Subcutaneous abdominal adipose tissue (tissue), 5 donors: ENCODE measurements around the gene MRPL14.

Experiments
- H3K27ac ChIP-seq: one replicate; pipeline ENCODE4 v1.7.0; 2013; ENCODE audit warnings: low read depth, mild to moderate bottlenecking, inconsistent platforms, low read length, moderate library complexity
- H3K27me3 ChIP-seq, 5 donors: one replicate each; pipeline ENCODE4 v1.7.0; 2013; ENCODE audit warnings: low read length in 5 of 5, inconsistent platforms in 1 of 5; ENCODE audit not compliant: control insufficient read depth in 5 of 5, insufficient read depth in 4 of 5
- H3K36me3 ChIP-seq, 5 donors: one replicate each; pipeline ENCODE4 v1.7.0; 2013; ENCODE audit warnings: low read length in 5 of 5; ENCODE audit not compliant: control insufficient read depth in 5 of 5, insufficient read depth in 5 of 5
- H3K4me1 ChIP-seq, 5 donors: one replicate each; pipeline ENCODE4 v1.7.0; 2013; ENCODE audit warnings: low read length in 5 of 5, mild to moderate bottlenecking in 3 of 5, moderate library complexity in 1 of 5; ENCODE audit not compliant: control insufficient read depth in 5 of 5, insufficient read depth in 5 of 5
- H3K4me3 ChIP-seq, 5 donors: one replicate each; pipeline ENCODE4 v1.7.0; 2013; ENCODE audit warnings: low read length in 5 of 5, low read depth in 1 of 5
- H3K9ac ChIP-seq, 5 donors: one replicate each; pipeline ENCODE4 v1.7.0; 2013; ENCODE audit warnings: low read length in 5 of 5, mild to moderate bottlenecking in 4 of 5, moderate library complexity in 3 of 5
- H3K9me3 ChIP-seq, 5 donors: one replicate each; pipeline ENCODE4 v1.7.0; 2013; ENCODE audit warnings: low read length in 5 of 5; ENCODE audit not compliant: control insufficient read depth in 5 of 5
- donor health status: healthy.
- donor health status: healthy.
- donor health status: healthy.
- donor health status: healthy.
- donor health status: healthy.

MRPL14 gene

GRCh38 chr6:44166116-44166515, 38.9 kb upstream of the MRPL14 start:
- no peak overlapping the region for H3K4me3 ChIP-seq
- no peak overlapping the region for H3K27ac ChIP-seq
- H3K9ac ChIP-seq = no peak overlapping the region
- no peaks in the 10 kb centered on the region for H3K9me3 ChIP-seq
- peaks cover 0 to 5% (median 0%) of the 10 kb centered on the region in 5 donors for H3K4me1 ChIP-seq
- H3K36me3 ChIP-seq = no peaks in the 10 kb centered on the region
- H3K27me3 ChIP-seq = peaks cover 0 to 6% (median 0%) of the 10 kb centered on the region in 5 donors

GRCh38 chr6:44162876-44163625, 35.8 kb upstream of the MRPL14 start:
- Histone ChIP-seq H3K4me1 (no peaks in the 10 kb centered on the region), H3K4me3 (no peak overlapping the region), H3K27me3 (peaks cover 0 to 6% (median 0%) of the 10 kb centered on the region in 5 donors), H3K9me3 (no peaks in the 10 kb centered on the region), H3K36me3 (no peaks in the 10 kb centered on the region), H3K27ac (no peak overlapping the region), H3K9ac (no peak overlapping the region)

- H3K9me3 ChIP-seq = no peaks in the 10 kb centered on the region
- H3K4me1 ChIP-seq = no peaks in the 10 kb centered on the region
- no peaks in the 10 kb centered on the region for H3K36me3 ChIP-seq
- no peak overlapping the region for H3K27ac ChIP-seq
- H3K4me3 ChIP-seq = no peak overlapping the region
- no peak overlapping the region for H3K9ac ChIP-seq
- H3K27me3 ChIP-seq = peaks cover 0 to 6% (median 0%) of the 10 kb centered on the region in 5 donors
These were observed 34.7 kb upstream of the MRPL14 start for GRCh38 chr6:44161997-44162338.

GRCh38 chr6:44158770-44159228, 31.5 kb upstream of the MRPL14 start, which contains the start of gene CAPN11:
Gene CAPN11, plus strand, starts transcription at chr6:44158820. Its CDS starts 29 bp downstream, at chr6:44158849.
- peaks cover 0 to 6% (median 0%) of the 10 kb centered on the region in 5 donors for H3K27me3 ChIP-seq
- no peak within 1 kb of the TSS for H3K27ac ChIP-seq
- no peak within 1 kb of the TSS for H3K4me3 ChIP-seq
- no peaks in the 10 kb centered on the region for H3K9me3 ChIP-seq
- H3K36me3 ChIP-seq = peaks cover 0 to 7% (median 2%) of the 10 kb centered on the region in 5 donors
- H3K4me1 ChIP-seq = peaks cover 0 to 4% (median 0%) of the 10 kb centered on the region in 5 donors
- no peak within 1 kb of the TSS for H3K9ac ChIP-seq

- H3K36me3 ChIP-seq = peaks cover 0 to 17% (median 9%) of the 10 kb centered on the region in 5 donors
- no peaks in the 10 kb centered on the region for H3K9me3 ChIP-seq
- no peaks in the 10 kb centered on the region for H3K27me3 ChIP-seq
- H3K27ac ChIP-seq = no peak overlapping the region
- H3K4me3 ChIP-seq = no peak overlapping the region
- no peak overlapping the region for H3K9ac ChIP-seq
- peaks cover 0 to 4% (median 0%) of the 10 kb centered on the region in 5 donors for H3K4me1 ChIP-seq
These were observed 29.9 kb upstream of the MRPL14 start for GRCh38 chr6:44157152-44157521.

- H3K4me1 ChIP-seq = peaks cover 0 to 7% (median 5%) of the 10 kb centered on the region in 5 donors
- peaks cover 0 to 18% (median 9%) of the 10 kb centered on the region in 5 donors for H3K36me3 ChIP-seq
- no peak overlapping the region for H3K4me3 ChIP-seq
- H3K9me3 ChIP-seq = no peaks in the 10 kb centered on the region
- H3K9ac ChIP-seq = no peak overlapping the region
- H3K27me3 ChIP-seq = no peaks in the 10 kb centered on the region
- no peak overlapping the region for H3K27ac ChIP-seq
These were observed 29.4 kb upstream of the MRPL14 start for GRCh38 chr6:44156494-44157151.

GRCh38 chr6:44154067-44154466, 26.8 kb upstream of the MRPL14 start:
- H3K9ac ChIP-seq = no peak overlapping the region
- peaks cover 0 to 10% (median 6%) of the 10 kb centered on the region in 5 donors for H3K4me1 ChIP-seq
- H3K4me3 ChIP-seq = no peak overlapping the region
- peaks cover 3 to 35% (median 22%) of the 10 kb centered on the region in 5 donors for H3K36me3 ChIP-seq
- no peaks in the 10 kb centered on the region for H3K9me3 ChIP-seq
- H3K27me3 ChIP-seq = no peaks in the 10 kb centered on the region
- no peak overlapping the region for H3K27ac ChIP-seq

GRCh38 chr6:44152533-44152932, 25.3 kb upstream of the MRPL14 start:
- Histone ChIP-seq H3K4me1 (peaks cover 0 to 10% (median 6%) of the 10 kb centered on the region in 5 donors), H3K27me3 (no peaks in the 10 kb centered on the region), H3K27ac (no peak overlapping the region), H3K9me3 (no peaks in the 10 kb centered on the region), H3K9ac (no peak overlapping the region), H3K4me3 (no peak overlapping the region), H3K36me3 (peaks cover 3 to 50% (median 38%) of the 10 kb centered on the region in 5 donors)

GRCh38 chr6:44152109-44152461, 24.8 kb upstream of the MRPL14 start:
- H3K27ac ChIP-seq = no peak overlapping the region
- H3K4me3 ChIP-seq = no peak overlapping the region
- H3K36me3 ChIP-seq = peaks cover 3 to 55% (median 42%) of the 10 kb centered on the region in 5 donors
- H3K9me3 ChIP-seq = no peaks in the 10 kb centered on the region
- no peaks in the 10 kb centered on the region for H3K27me3 ChIP-seq
- H3K4me1 ChIP-seq = peaks cover 0 to 10% (median 6%) of the 10 kb centered on the region in 5 donors
- no peak overlapping the region for H3K9ac ChIP-seq
